Progenitor cell of endocrine pancreas (in vitro differentiated cells): ENCODE results near the gene UNC5CL. TPM values are rescaled to one million over a fixed set of nuclear protein-coding genes. Genes with fewer than 3 reads are reported as not detected.

ENCODE experiments used
- DNase-seq: peaks from one replicate; pipeline ENCODE4 v3.0.0; 2021; ENCODE audit warnings: low spot score; ENCODE audit not compliant: unreplicated experiment
- H3K27ac Mint-ChIP-seq: 2 replicates; pipeline ENCODE4 v1.8.0; 2021; ENCODE audit warnings: mild to moderate bottlenecking, moderate library complexity, mixed read lengths
- H3K27me3 Mint-ChIP-seq: 2 replicates; pipeline ENCODE4 v1.8.0; 2021; ENCODE audit warnings: mixed read lengths
- H3K36me3 Mint-ChIP-seq: 2 replicates; pipeline ENCODE4 v1.8.0; 2022; ENCODE audit warnings: mixed read lengths; ENCODE audit not compliant: insufficient read depth
- H3K4me1 Mint-ChIP-seq: 2 replicates; pipeline ENCODE4 v1.8.0; 2021; ENCODE audit warnings: low read depth, mixed read lengths
- H3K4me3 Mint-ChIP-seq: 2 replicates; pipeline ENCODE4 v1.8.0; 2021; ENCODE audit warnings: low read depth, mild to moderate bottlenecking, moderate library complexity, mixed read lengths
- H3K9me3 Mint-ChIP-seq: 2 replicates; pipeline ENCODE4 v1.8.0; 2021; ENCODE audit warnings: low read depth, mixed read lengths
- CTCF ChIP-seq: fragments of 200-600 bp; sonication (generic); IDR thresholded peaks from one replicate; pipeline ENCODE4 v1.5.0; 2021; ENCODE audit warnings: antibody characterized with exemption, mild to moderate bottlenecking; ENCODE audit not compliant: unreplicated experiment
- long read RNA-seq: library from polyadenylated mRNA; unstranded; transcript quantifications from one replicate; pipeline ENCODE4 v2.0.0, GENCODE V29; 2020
- total RNA-seq: library from RNA; stranded (reverse); gene quantifications from 2 replicates; pipeline ENCODE4 v1.2.1, GENCODE V29; 2021

The UNC5CL gene
- 3.7 and 4.7 TPM in 2 replicates for total RNA-seq
- long read RNA-seq, partial matches to known transcripts = 10 of 27 reads
- long read RNA-seq, other reads (novel, unspliced or antisense) = 17 of 27 reads

DNA sequence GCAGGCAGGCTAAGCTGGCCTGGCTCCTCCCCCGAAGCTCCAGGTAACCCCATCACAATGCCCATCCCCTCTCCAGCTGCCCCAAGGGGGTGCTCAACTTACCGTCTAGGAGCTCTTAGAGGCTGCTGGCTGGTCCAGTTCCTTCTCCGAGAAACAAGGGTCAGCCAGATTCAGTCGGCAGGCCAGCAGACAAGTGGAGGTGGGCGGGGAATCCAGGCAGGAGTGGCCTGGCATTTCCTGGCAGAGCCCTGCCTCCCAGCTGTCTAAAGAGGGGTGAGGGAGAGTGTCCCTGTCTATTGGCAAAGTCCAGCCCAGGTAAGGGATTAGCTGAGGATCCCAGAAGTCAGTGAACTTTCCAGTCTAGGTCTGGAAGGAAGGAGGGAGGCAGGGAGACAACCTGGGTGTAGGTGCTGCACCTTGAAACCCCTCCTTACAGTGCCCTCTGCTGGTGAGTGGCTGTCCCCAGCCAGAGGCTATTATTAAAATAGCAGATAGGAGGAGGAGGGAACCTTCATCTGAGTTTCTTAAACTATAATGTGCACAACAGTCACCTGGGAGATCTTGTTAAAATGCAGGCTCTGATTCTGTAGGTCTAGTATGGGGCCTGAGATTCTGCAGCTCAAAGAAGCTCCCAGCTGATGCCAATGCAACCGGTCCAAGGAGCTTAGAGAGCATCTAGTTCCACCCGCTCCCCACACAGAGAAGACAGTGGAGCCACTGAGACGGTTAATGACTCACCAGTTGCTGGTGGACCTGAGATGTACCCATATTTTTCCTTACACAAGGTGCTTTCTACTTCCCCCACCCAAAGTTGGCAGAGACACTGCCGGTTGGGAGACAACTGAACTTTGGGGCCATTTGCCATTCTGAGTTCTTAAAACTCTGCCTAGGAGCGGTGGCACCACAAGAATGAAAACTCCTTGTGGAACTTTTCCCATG, at the start of gene UNC5CL:
UNC5CL (minus strand) TSS at position 162 of the 939 bp plus-strand sequence. CDS start 4,147 bp downstream, outside the sequence.
- Mint-ChIP-seq H3K27me3 (no peaks in the 10 kb centered on the region), H3K36me3 (no peaks in the 10 kb centered on the region), H3K4me3 (no peak within 1 kb of the TSS), H3K9me3 (no peaks in the 10 kb centered on the region), H3K4me1 (peaks cover 32% of the 10 kb centered on the region), H3K27ac (peak within 1 kb of the TSS; percentile 97)
- no peak for DNase-seq
- peak; percentile 64 for TF ChIP-seq CTCF

DNA sequence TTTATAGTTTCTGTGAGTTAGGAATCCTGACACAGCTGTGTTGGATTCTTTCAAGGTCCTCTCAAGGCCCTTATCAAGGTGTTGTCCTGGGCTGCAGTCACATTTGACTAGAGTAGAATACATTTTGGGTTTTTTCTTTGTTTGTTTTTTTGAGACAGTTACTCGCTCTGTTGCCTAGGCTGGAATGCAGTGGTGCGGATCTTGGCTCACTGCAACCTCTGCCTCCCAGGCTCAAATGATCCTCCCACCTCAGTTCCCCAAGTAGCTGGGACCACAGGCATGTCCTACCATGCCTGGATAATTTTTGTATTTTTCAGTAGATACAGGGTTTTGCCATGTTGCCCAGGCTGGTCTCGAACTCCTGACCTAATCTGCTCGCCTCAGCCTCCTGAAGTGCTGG, 49.4 kb upstream of the UNC5CL start:
- Mint-ChIP-seq H3K36me3 (peaks cover 33% of the 10 kb centered on the region), H3K4me3 (no peak overlapping the region), H3K9me3 (no peaks in the 10 kb centered on the region), H3K27me3 (no peaks in the 10 kb centered on the region), H3K27ac (no peak overlapping the region), H3K4me1 (no peaks in the 10 kb centered on the region)
- TF ChIP-seq CTCF = no peak
- no peak for DNase-seq

DNA sequence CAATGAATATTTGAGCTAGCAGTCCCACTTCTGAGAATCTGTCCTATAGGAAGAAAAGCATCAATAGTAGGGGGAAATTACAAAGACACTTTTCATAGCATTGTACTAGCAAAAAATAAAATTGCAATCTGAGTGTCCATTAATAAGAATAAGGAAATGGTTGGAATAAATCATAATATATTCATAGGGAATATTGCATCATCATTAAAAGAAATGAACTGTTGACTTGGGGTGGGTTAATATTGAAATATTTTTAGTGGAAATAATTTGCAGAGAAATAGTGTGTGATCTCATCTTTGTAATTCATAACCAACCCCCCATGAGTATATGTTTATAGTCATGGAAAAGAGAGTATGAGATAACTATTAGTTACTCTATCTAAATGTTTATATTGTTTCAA, 46.2 kb upstream of the UNC5CL start:
- no peaks in the 10 kb centered on the region for H3K27me3 Mint-ChIP-seq
- peaks cover 29% of the 10 kb centered on the region for H3K36me3 Mint-ChIP-seq
- no peak overlapping the region for H3K27ac Mint-ChIP-seq
- no peak overlapping the region for H3K4me3 Mint-ChIP-seq
- TF ChIP-seq CTCF = no peak
- DNase-seq = no peak
- H3K9me3 Mint-ChIP-seq = no peaks in the 10 kb centered on the region
- no peaks in the 10 kb centered on the region for H3K4me1 Mint-ChIP-seq

- Mint-ChIP-seq H3K27me3 (no peaks in the 10 kb centered on the region), H3K36me3 (peaks cover 32% of the 10 kb centered on the region), H3K4me1 (no peaks in the 10 kb centered on the region), H3K4me3 (no peak overlapping the region), H3K9me3 (no peaks in the 10 kb centered on the region), H3K27ac (no peak overlapping the region)
- no peak for TF ChIP-seq CTCF
- no peak for DNase-seq
Measured at GRCh38 chr6:41083072-41083471, 44.1 kb upstream of the UNC5CL start.

GRCh38 chr6:41080621-41081020, 41.6 kb upstream of the UNC5CL start:
- Mint-ChIP-seq H3K27me3 (no peaks in the 10 kb centered on the region), H3K4me3 (no peak overlapping the region), H3K4me1 (peaks cover 8% of the 10 kb centered on the region), H3K27ac (no peak overlapping the region), H3K9me3 (no peaks in the 10 kb centered on the region), H3K36me3 (peaks cover 24% of the 10 kb centered on the region)
- DNase-seq = no peak
- TF ChIP-seq CTCF = no peak
